H1 (cell line): ENCODE measurements around the gene MRAP. TPM values are rescaled to one million over a fixed set of nuclear protein-coding genes. Genes with fewer than 3 reads are reported as not detected.

Experiments
- CTCF ChIA-PET: fragments of 300-600 bp; sonication (Branson Sonifier 250); formaldehyde crosslinking; loops from one replicate; lab custom pipeline; 2021; ENCODE audit not compliant: partially characterized antibody; lab: Charles Lee
- POLR2A ChIA-PET: fragments of 300-600 bp; sonication (Branson Sonifier 250); formaldehyde crosslinking; loops from one replicate; lab custom pipeline; 2021; ENCODE audit warnings: inconsistent platforms; ENCODE audit not compliant: partially characterized antibody; lab: Charles Lee
- DNase-seq, 2 experiments: peaks; one replicate each; pipeline versions ENCODE4 v3.0.0 to v3.0.0-alpha.2; 2010 to 2022; ENCODE audit warnings: low spot score in 2 of 2, low read depth in 1 of 2, mixed read lengths in 1 of 2
- FAIRE-seq: peaks from 2 replicates; lab custom pipeline; 2011; peaks lifted over from hg19 to GRCh38; lab: Jason Lieb, UNC
- H2AFZ ChIP-seq: 2 replicates; pipeline ENCODE4 v1.8.1; 2012; ENCODE audit warnings: low read length, inconsistent platforms
- H2AK5ac ChIP-seq: 2 replicates; pipeline ENCODE4 v1.6.1; 2013; ENCODE audit warnings: low read depth, low read length
- H2BK120ac ChIP-seq: replicated peaks from 2 replicates; pipeline ENCODE3; 2013; ENCODE audit warnings: low read depth, low read length, inconsistent platforms
- H2BK12ac ChIP-seq: 2 replicates; pipeline ENCODE4 v1.6.1; 2013; ENCODE audit warnings: low read depth, low read length
- H2BK15ac ChIP-seq: 2 replicates; pipeline ENCODE4 v1.6.1; 2013; ENCODE audit warnings: low read length
- H2BK20ac ChIP-seq: 2 replicates; pipeline ENCODE4 v1.6.1; 2013; ENCODE audit warnings: low read length
- H2BK5ac ChIP-seq: 2 replicates; pipeline ENCODE4 v1.6.1; 2013; ENCODE audit warnings: low read depth, low read length
- H3K14ac ChIP-seq: 2 replicates; pipeline ENCODE4 v1.6.1; 2013; ENCODE audit warnings: inconsistent platforms; ENCODE audit not compliant: insufficient read length
- H3K18ac ChIP-seq: 2 replicates; pipeline ENCODE4 v1.6.1; 2013; ENCODE audit warnings: low read length; ENCODE audit errors: extremely low read depth
- H3K23ac ChIP-seq: 2 replicates; pipeline ENCODE4 v1.6.1; 2013; ENCODE audit warnings: inconsistent platforms; ENCODE audit not compliant: insufficient read length
- H3K23me2 ChIP-seq: 2 replicates; pipeline ENCODE4 v1.6.1; 2013; ENCODE audit warnings: low read depth, low read length
- H3K27ac ChIP-seq: 2 replicates; pipeline ENCODE4 v1.6.1; 2011; ENCODE audit warnings: low read depth, low read length, inconsistent platforms
- H3K27me3 ChIP-seq, 4 experiments: replicated peaks in 1 of 4; 1 replicate in 1 of 4; 2 replicates in 3 of 4; pipeline versions ENCODE4 v1.6.1 to v1.8.1; 2011 to 2013; ENCODE audit warnings: low read length in 3 of 4, mild to moderate bottlenecking in 3 of 4, inconsistent platforms in 2 of 4, mixed read lengths in 2 of 4, moderate library complexity in 1 of 4; ENCODE audit not compliant: control insufficient read depth in 3 of 4, insufficient read depth in 3 of 4; ENCODE audit errors: extremely low read depth in 1 of 4
- H3K36me3 ChIP-seq, 4 experiments: 2 replicates each; pipeline versions ENCODE4 v1.6.1 to v1.8.1; 2011 to 2013; ENCODE audit warnings: mild to moderate bottlenecking in 4 of 4, low read length in 3 of 4, moderate library complexity in 2 of 4, control low read depth in 1 of 4, inconsistent platforms in 1 of 4; ENCODE audit not compliant: insufficient read depth in 4 of 4, control insufficient read depth in 2 of 4
- H3K4ac ChIP-seq: replicated peaks from 2 replicates; pipeline ENCODE3; 2013; ENCODE audit warnings: low read length, low read depth, mixed read lengths, inconsistent platforms; ENCODE audit not compliant: insufficient read length
- H3K4me1 ChIP-seq, 4 experiments: replicated peaks in 1 of 4; 1 replicate in 1 of 4; 2 replicates in 3 of 4; pipeline versions ENCODE4 v1.6.1 to v1.8.1; 2011 to 2013; ENCODE audit warnings: low read length in 3 of 4, inconsistent platforms in 2 of 4, mixed read lengths in 1 of 4; ENCODE audit not compliant: insufficient read depth in 4 of 4, control insufficient read depth in 3 of 4
- H3K4me2 ChIP-seq, 2 experiments: 2 replicates each; pipeline versions ENCODE4 v1.6.1 to v1.8.1; 2011 to 2013; ENCODE audit warnings: low read depth in 2 of 2, low read length in 2 of 2, control low read depth in 1 of 2, inconsistent platforms in 1 of 2, mild to moderate bottlenecking in 1 of 2; ENCODE audit not compliant: insufficient read depth in 1 of 2
- H3K4me3 ChIP-seq, 4 experiments: fragments of 200-600, 300-600 bp in 1 of 4; sonication (generic), shearing (Covaris generic), sonication (Bioruptor Twin) in 1 of 4; 2 replicates each; pipeline versions ENCODE4 v1.5.1 to v1.8.1; 2011 to 2016; ENCODE audit warnings: low read length in 4 of 4, low read depth in 3 of 4, control low read depth in 2 of 4, inconsistent platforms in 2 of 4, mild to moderate bottlenecking in 2 of 4, mixed read lengths in 1 of 4, moderate library complexity in 1 of 4; ENCODE audit not compliant: insufficient read depth in 2 of 4; ENCODE audit errors: extremely low read depth in 1 of 4
- H3K56ac ChIP-seq: replicated peaks from 2 replicates; pipeline ENCODE3; 2013; ENCODE audit warnings: low read depth, mild to moderate bottlenecking, mixed read lengths, low read length, inconsistent platforms; ENCODE audit not compliant: insufficient read length
- H3K79me1 ChIP-seq: 2 replicates; pipeline ENCODE4 v1.6.1; 2013; ENCODE audit warnings: low read depth, low read length, control low read depth
- H3K79me2 ChIP-seq, 2 experiments: 2 replicates each; pipeline versions ENCODE4 v1.6.1 to v1.8.1; 2012 to 2013; ENCODE audit warnings: low read length in 2 of 2, mild to moderate bottlenecking in 2 of 2, inconsistent platforms in 1 of 2; ENCODE audit not compliant: insufficient read depth in 2 of 2, control insufficient read depth in 1 of 2
- H3K9ac ChIP-seq, 4 experiments: replicated peaks in 1 of 4; 1 replicate in 1 of 4; 2 replicates in 3 of 4; pipeline versions ENCODE4 v1.6.1 to v1.8.1; 2011 to 2013; ENCODE audit warnings: low read depth in 3 of 4, low read length in 3 of 4, control low read depth in 2 of 4, mild to moderate bottlenecking in 2 of 4, moderate library complexity in 2 of 4, inconsistent platforms in 1 of 4; ENCODE audit errors: extremely low read depth in 1 of 4
- H3K9me3 ChIP-seq, 2 experiments: 2 replicates each; pipeline versions ENCODE4 v1.6.1 to v1.8.1; 2012 to 2013; ENCODE audit warnings: mild to moderate bottlenecking in 2 of 2, moderate library complexity in 2 of 2, control low read depth in 1 of 2, inconsistent platforms in 1 of 2, low read depth in 1 of 2, low read length in 1 of 2, mixed read lengths in 1 of 2; ENCODE audit not compliant: insufficient read depth in 2 of 2
- H4K20me1 ChIP-seq, 2 experiments: replicated peaks in 1 of 2; 2 replicates each; pipeline versions ENCODE3 to v1.8.1; 2011 to 2013; ENCODE audit warnings: inconsistent platforms in 2 of 2, low read length in 2 of 2, mild to moderate bottlenecking in 1 of 2; ENCODE audit not compliant: insufficient read depth in 2 of 2, control insufficient read depth in 1 of 2
- H4K5ac ChIP-seq: 2 replicates; pipeline ENCODE4 v1.6.1; 2013; ENCODE audit warnings: low read length, low read depth, mixed read lengths, inconsistent platforms; ENCODE audit not compliant: insufficient read length
- H4K8ac ChIP-seq: 2 replicates; pipeline ENCODE4 v1.8.0; 2013; ENCODE audit warnings: mild to moderate bottlenecking, moderate library complexity, low read length, inconsistent platforms; ENCODE audit not compliant: insufficient read depth; ENCODE audit errors: extremely low read depth
- H4K91ac ChIP-seq: replicated peaks from 2 replicates; pipeline ENCODE3; 2013; ENCODE audit warnings: low read length, mixed read lengths, inconsistent platforms; ENCODE audit not compliant: insufficient read length
- CHD2 ChIP-seq: IDR thresholded peaks from 2 replicates; pipeline ENCODE4 v1.6.1; 2012; ENCODE audit warnings: low read length, improper control_type of control experiment
- CREB1 ChIP-seq: IDR thresholded peaks from 2 replicates; pipeline ENCODE4 v1.6.1; 2012; ENCODE audit warnings: inconsistent platforms
- FOSL1 ChIP-seq: IDR thresholded peaks from 2 replicates; pipeline ENCODE4 v1.6.1; 2011; ENCODE audit warnings: mild to moderate bottlenecking, low read depth, low read length, moderate library complexity; ENCODE audit not compliant: insufficient read depth
- KDM4A ChIP-seq: IDR thresholded peaks from one replicate; pipeline ENCODE4 v1.7.1; 2012; ENCODE audit warnings: low read depth, mild to moderate bottlenecking, moderate library complexity, low read length, inconsistent platforms; ENCODE audit not compliant: severe bottlenecking
- POLR2AphosphoS5 ChIP-seq: IDR thresholded peaks from 2 replicates; pipeline ENCODE4 v1.6.1; 2011; ENCODE audit warnings: low read depth, low read length
- SIN3A ChIP-seq, 2 experiments: IDR thresholded peaks in 1 of 2; conservative IDR thresholded peaks in 1 of 2; 2 replicates each; pipeline ENCODE4 v1.6.1; 2011 to 2012; ENCODE audit warnings: low read length in 2 of 2, improper control_type of control experiment in 1 of 2, low read depth in 1 of 2, mild to moderate bottlenecking in 1 of 2
- TAF1 ChIP-seq: IDR thresholded peaks from 2 replicates; pipeline ENCODE4 v1.6.1; 2011; ENCODE audit warnings: mild to moderate bottlenecking, low read depth, low read length
- WGBS, 2 experiments: shearing (Covaris generic) in 1 of 2; methylation state at CpG; one replicate each; pipeline versions ENCODE4 v1.1.6 to v1.1.7; 2013 to 2015; ENCODE audit warnings: low lambda C conversion rate in 2 of 2, mixed read lengths in 2 of 2, inconsistent platforms in 1 of 2, low coverage in 1 of 2, missing lambda C conversion rate in 1 of 2; ENCODE audit not compliant: insufficient replicate concordance in 2 of 2, insufficient coverage in 1 of 2, insufficient read length in 1 of 2; ENCODE audit errors: extremely low coverage in 1 of 2, missing lambda C conversion rate in 1 of 2; 5-methylcytosine and 5-hydroxymethylcytosine counted together
- polyA plus RNA-seq, 7 experiments: library from polyadenylated mRNA; depleted of rRNA in 3 of 7; stranded (reverse) in 5 of 7; unstranded in 2 of 7; fragments of >200 nt in 5 of 7; fragments of 200-250 nt in 2 of 7; gene quantifications; 1 replicate in 5 of 7; 2 replicates in 1 of 7; 4 replicates in 1 of 7; pipeline versions ENCODE4 v1.2.1 to v1.2.3, GENCODE V29; 2011 to 2013; ENCODE audit warnings: missing spikeins in 2 of 7, mixed read lengths in 2 of 7
- total RNA-seq: library from RNA; stranded (reverse); fragmentation: NEBNext Ultra II Directional; extraction: Animal tissue kit (Norgen Biotek cat#: 25700); gene quantifications from 2 replicates; pipeline ENCODE4 v1.2.1, GENCODE V29; 2021
- TF ChIP-seq, protein P1 (sequence below): IDR thresholded peaks from 2 replicates; pipeline ENCODE4 v1.6.1; 2012; ENCODE audit warnings: inconsistent platforms

Gene MRAP
- total and polyA plus RNA-seq, 2 of the 8 experiments (the other 6 are each of a cell fraction or from before 2014, with no cell fraction given), result not detected

DNA sequence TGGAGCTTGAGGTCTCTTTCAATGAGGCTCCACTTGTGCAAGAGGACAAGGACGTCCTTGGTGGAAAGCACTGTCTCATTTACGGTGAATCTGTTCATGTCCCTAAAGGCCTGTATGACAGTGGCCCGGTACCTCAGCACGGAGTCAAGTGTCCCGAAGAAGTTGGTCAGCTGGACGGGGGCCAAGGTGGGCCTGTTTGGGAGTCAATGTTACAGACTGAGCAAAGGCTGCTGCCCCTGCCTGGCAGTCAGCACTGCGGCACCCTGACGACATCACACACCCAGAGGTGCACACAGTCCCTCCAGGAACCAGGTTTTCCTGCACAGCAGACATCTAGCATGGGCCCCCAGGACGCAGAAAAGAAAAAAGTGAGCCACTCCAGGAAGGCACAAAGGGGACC, 19.1 kb downstream of the MRAP start:
- H2BK15ac ChIP-seq, result no peak overlapping the region
- H3K9me3 ChIP-seq, result no peaks in the 10 kb centered on the region
- no peaks in the 10 kb centered on the region for H3K27me3 ChIP-seq
- peaks cover 41 to 74% (median 66%) of the 10 kb centered on the region in 4 experiments for H3K36me3 ChIP-seq
- TF ChIP-seq CREB1, result no peak
- no peak for TF ChIP-seq TAF1
- no peak for TF ChIP-seq CHD2
- TF ChIP-seq KDM4A, result no peak
- TF ChIP-seq, protein P1, sequence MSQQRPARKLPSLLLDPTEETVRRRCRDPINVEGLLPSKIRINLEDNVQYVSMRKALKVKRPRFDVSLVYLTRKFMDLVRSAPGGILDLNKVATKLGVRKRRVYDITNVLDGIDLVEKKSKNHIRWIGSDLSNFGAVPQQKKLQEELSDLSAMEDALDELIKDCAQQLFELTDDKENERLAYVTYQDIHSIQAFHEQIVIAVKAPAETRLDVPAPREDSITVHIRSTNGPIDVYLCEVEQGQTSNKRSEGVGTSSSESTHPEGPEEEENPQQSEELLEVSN, result no peak
- no peak for TF ChIP-seq FOSL1
- no peak for TF ChIP-seq SIN3A (conservative IDR thresholded peaks at IDR 0.05 in 1 of 2, IDR thresholded peaks at IDR 0.05 in 1 of 2; ENCODE audit: low read depth in 1 of 2, low read length in 2 of 2)
- TF ChIP-seq POLR2AphosphoS5, result no peak
- H4K5ac ChIP-seq, result no peak overlapping the region
- ChIA-PET POLR2A (no interaction called here), CTCF (interaction anchor here (2.9 kb wide), 1 partner anchor 11 kb away, joined by 13 read pairs; no protein-coding TSS in a partner anchor)
- no peak overlapping the region for H2BK20ac ChIP-seq
- H2AK5ac ChIP-seq, result no peak overlapping the region
- WGBS, 2 experiments, result 92% methylated on average over 9 of the region's 9 CpGs; no CpG with 5 or more reads in 1 of the 2 experiments
- no peak overlapping the region for H3K27ac ChIP-seq
- no peak for DNase-seq
- no peak overlapping the region for H4K8ac ChIP-seq
- no peak overlapping the region for H3K9ac ChIP-seq
- no peaks in the 10 kb centered on the region for H3K4me1 ChIP-seq
- H4K20me1 ChIP-seq, result peaks cover 0 to 15% of the 10 kb centered on the region in 2 experiments
- no peak overlapping the region for H3K4me2 ChIP-seq
- H3K23me2 ChIP-seq, result no peaks in the 10 kb centered on the region
- no peak overlapping the region for H3K18ac ChIP-seq
- no peak for FAIRE-seq
- no peak overlapping the region for H3K23ac ChIP-seq
- no peaks in the 10 kb centered on the region for H3K79me2 ChIP-seq
- no peak overlapping the region for H3K4ac ChIP-seq
- no peak overlapping the region for H2BK12ac ChIP-seq
- no peak overlapping the region for H3K56ac ChIP-seq
- H2BK5ac ChIP-seq, result no peak overlapping the region
- peaks cover 3% of the 10 kb centered on the region; the same call in 1 of the 2 replicates for H3K79me1 ChIP-seq
- no peak overlapping the region for H2BK120ac ChIP-seq
- H4K91ac ChIP-seq, result no peak overlapping the region
- H2AFZ ChIP-seq, result no peak overlapping the region
- H3K14ac ChIP-seq, result no peak overlapping the region
- no peak overlapping the region for H3K4me3 ChIP-seq
